Activated naive CD8-positive, alpha-beta T cell treated with anti-CD3 and anti-CD28 coated beads for 36 hours (primary cell): ENCODE measurements around the gene ILF2. TPM values are rescaled to one million over a fixed set of nuclear protein-coding genes. Genes with fewer than 3 reads are reported as not detected.
"Not testable (repeated sequence)": the region's sequence is repeated elsewhere in the genome, so short reads cannot be mapped to it uniquely, and the experiment has no call there.

Experiments used
- DNase-seq: peaks from one replicate; pipeline ENCODE4 v3.0.0; 2021
- H3K27ac Mint-ChIP-seq: one replicate; pipeline ENCODE4 v1.8.0; 2022; ENCODE audit warnings: mild to moderate bottlenecking, moderate library complexity, mixed read lengths
- H3K27me3 Mint-ChIP-seq: one replicate; pipeline ENCODE4 v1.8.0; 2022; ENCODE audit warnings: mild to moderate bottlenecking, mixed read lengths
- H3K36me3 Mint-ChIP-seq: one replicate; pipeline ENCODE4 v1.8.0; 2021; ENCODE audit warnings: mild to moderate bottlenecking, mixed read lengths
- H3K4me1 Mint-ChIP-seq: one replicate; pipeline ENCODE4 v1.8.0; 2021; ENCODE audit warnings: mixed read lengths
- H3K4me3 Mint-ChIP-seq: one replicate; pipeline ENCODE4 v1.8.0; 2022; ENCODE audit warnings: mild to moderate bottlenecking, moderate library complexity, mixed read lengths
- H3K9me3 Mint-ChIP-seq: one replicate; pipeline ENCODE4 v1.8.0; 2022; ENCODE audit warnings: mixed read lengths
- total RNA-seq, 2 experiments: library from RNA; stranded (reverse); gene quantifications; one replicate each; pipeline ENCODE4 v1.2.3, GENCODE V29; 2021

The ILF2 gene
- total RNA-seq, 2 experiments from 2014 or later: 419 to 431 TPM

DNA sequence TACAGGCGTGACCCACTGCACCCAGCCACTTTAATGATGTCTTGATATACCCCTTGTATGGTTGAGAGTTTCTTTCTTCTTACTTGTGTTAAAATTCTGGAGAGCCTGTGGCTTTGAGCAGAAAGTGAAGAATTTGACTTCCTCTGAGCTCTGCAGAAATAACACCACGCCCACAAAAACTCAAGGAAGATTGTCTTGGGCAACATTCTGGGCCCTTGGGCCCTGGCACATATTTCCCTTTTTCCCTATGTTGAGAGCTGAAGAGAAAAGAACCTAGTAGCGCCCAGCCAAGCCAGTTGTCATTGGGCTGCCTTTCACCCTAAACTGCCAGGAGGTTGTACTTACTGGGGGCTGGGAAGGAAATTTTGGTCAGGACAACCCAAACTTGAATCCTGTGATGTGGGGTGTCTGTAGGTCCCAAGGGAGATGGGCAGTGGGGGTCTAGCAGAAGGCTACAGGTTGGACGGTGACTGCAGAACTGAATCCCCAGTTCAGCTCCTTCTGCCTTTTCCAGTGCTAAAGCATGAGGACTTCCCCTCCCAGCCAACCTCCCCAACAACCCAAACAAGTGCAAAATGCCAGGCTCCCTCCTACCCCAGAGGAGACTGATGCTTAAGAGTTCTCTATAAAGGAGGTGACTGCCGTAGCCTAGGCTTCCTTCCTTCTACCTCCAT lies 24.0 kb downstream of the ILF2 start:
- no peak for DNase-seq
- Mint-ChIP-seq H3K27ac (peak overlapping the region; percentile 73), H3K4me1 (peaks cover 38% of the 10 kb centered on the region), H3K27me3 (no peaks in the 10 kb centered on the region), H3K4me3 (no peak overlapping the region), H3K36me3 (peaks cover 48% of the 10 kb centered on the region), H3K9me3 (no peaks in the 10 kb centered on the region)

DNA sequence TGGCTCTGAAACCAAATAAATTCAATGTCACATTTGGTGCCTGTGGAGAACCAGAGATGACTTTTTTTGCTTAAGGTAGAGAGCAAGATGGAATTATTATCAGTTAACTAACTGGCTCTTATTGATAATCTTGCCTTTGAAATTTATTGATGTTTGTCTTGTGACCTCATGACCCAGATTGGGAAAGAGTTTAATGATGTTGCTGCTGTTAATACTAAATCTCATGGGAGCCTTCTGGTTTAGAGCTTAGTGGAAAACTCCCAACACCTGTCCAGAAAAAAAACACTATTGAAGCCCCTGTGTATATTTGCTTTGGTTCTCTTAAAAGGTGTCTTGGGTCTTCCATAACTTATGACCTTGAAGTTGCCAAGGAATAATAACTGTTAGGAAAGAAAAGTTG lies 27.0 kb downstream of the ILF2 start:
- no peaks in the 10 kb centered on the region for H3K27me3 Mint-ChIP-seq
- peaks cover 64% of the 10 kb centered on the region for H3K36me3 Mint-ChIP-seq
- H3K4me3 Mint-ChIP-seq: no peak overlapping the region
- H3K9me3 Mint-ChIP-seq: no peaks in the 10 kb centered on the region
- peaks cover 32% of the 10 kb centered on the region for H3K4me1 Mint-ChIP-seq
- no peak for DNase-seq
- no peak overlapping the region for H3K27ac Mint-ChIP-seq

DNA sequence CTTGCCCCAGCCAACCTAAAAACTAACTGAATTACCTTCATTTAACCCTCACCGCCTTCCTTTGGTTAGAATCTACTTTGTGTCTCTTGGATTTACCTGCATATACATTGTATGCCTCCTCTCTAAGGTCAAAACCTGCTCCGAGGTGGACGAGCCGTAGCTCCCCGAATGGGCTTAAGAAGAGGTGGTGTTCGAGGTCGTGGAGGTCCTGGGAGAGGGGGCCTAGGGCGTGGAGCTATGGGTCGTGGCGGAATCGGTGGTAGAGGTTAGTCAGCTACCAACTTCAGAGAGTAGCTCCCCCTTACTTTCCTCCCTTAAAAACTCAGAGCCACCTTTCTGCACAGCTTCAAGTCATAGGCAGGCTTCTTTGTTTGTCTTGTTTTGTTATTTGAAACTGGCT lies 27.7 kb downstream of the ILF2 start:
- H3K4me1 Mint-ChIP-seq: peaks cover 30% of the 10 kb centered on the region
- no peaks in the 10 kb centered on the region for H3K27me3 Mint-ChIP-seq
- no peak overlapping the region for H3K27ac Mint-ChIP-seq
- no peak for DNase-seq
- no peaks in the 10 kb centered on the region for H3K9me3 Mint-ChIP-seq
- no peak overlapping the region for H3K4me3 Mint-ChIP-seq
- peaks cover 64% of the 10 kb centered on the region for H3K36me3 Mint-ChIP-seq

DNA sequence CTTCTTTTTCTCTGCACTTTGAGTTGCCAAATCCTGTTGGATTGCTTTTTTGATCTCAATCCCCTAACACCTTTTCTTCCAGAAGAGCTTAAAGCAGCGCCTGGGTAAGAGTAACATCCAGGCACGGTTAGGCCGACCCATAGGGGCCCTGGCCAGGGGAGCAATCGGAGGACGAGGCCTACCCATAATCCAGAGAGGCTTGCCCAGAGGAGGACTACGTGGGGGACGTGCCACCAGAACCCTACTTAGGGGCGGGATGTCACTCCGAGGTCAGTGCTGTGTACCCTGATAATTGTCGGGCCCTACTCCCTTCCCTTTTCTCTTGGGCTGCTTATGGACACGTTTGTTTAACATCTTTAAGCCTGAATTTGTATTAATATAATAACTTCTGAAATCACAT lies 28.6 kb downstream of the ILF2 start:
- H3K4me3 Mint-ChIP-seq: no peak overlapping the region
- H3K27ac Mint-ChIP-seq: peak overlapping the region; percentile 14
- H3K4me1 Mint-ChIP-seq: peaks cover 34% of the 10 kb centered on the region
- no peak for DNase-seq
- peaks cover 64% of the 10 kb centered on the region for H3K36me3 Mint-ChIP-seq
- no peaks in the 10 kb centered on the region for H3K27me3 Mint-ChIP-seq
- H3K9me3 Mint-ChIP-seq: no peaks in the 10 kb centered on the region

DNA sequence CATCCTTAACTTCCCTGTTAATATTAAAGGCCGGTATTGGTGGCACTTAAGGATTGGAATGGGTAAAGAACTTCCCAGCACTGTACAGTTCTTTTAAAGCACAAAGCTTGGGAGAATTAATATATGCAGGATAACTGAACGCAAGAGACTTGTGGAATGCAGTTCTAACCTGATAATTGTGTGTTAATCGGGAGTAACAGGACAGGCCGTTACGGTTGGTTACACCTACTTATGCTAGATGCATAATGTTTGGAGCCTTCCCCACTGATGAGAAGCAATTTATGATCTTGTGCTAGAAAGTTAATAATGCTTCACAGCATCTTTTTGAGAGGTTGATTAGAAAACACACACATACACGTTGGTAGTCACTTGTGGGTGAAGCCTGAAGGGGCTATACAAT lies 29.9 kb downstream of the ILF2 start:
- Mint-ChIP-seq H3K4me1 (peaks cover 35% of the 10 kb centered on the region), H3K36me3 (peaks cover 66% of the 10 kb centered on the region), H3K27ac (no peak overlapping the region)

DNA sequence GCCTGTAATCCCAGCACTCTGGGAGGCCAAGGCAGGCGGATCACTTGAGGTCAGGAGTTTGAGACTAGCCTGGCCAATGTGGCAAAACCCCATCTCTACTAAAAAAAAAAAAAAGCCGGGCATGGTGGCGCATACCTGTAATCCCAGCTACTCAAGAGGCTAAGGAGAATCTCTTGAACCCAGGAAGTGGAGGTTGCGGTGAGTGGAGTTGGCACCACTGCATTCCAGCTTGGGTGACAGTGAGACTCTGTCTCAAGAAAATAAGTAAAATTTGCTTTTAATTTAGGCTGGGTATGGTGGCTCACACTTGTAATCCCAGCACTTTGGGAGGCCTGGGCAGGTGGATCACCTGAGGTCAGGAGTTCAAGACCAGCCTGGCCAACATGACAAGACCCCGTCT lies 30.6 kb downstream of the ILF2 start:
- DNase-seq, H3K4me3 Mint-ChIP-seq, H3K27ac Mint-ChIP-seq, H3K9me3 Mint-ChIP-seq, H3K27me3 Mint-ChIP-seq: not testable (repeated sequence)
- Mint-ChIP-seq H3K4me1 (peaks cover 37% of the 10 kb centered on the region), H3K36me3 (peaks cover 63% of the 10 kb centered on the region)

More for the DNA sequence above, 29.9 kb downstream of the ILF2 start:
- no peak for DNase-seq
- Mint-ChIP-seq H3K4me3 (no peak overlapping the region), H3K9me3 (no peaks in the 10 kb centered on the region), H3K27me3 (no peaks in the 10 kb centered on the region)

DNA sequence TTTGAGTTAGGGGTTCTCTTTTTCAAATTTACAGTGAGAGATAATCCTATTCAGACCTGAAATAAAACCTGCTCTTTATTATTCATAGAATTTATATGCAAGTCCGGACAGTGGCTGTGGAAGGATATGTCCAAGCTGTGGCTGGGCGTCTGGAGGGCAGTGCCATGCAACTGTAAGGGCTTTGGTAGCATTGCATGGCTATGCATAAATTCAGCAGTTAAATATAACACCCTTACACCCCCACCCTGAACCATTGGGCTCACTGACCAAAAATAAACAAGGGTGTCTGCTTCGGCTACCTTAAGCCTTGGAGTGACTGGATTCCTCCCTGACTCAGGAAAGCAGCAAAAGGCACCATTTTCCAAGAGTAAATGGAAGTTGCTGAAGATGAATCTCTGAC lies 31.5 kb downstream of the ILF2 start:
- no peaks in the 10 kb centered on the region for H3K27me3 Mint-ChIP-seq
- peaks cover 62% of the 10 kb centered on the region for H3K36me3 Mint-ChIP-seq
- H3K4me1 Mint-ChIP-seq: peaks cover 36% of the 10 kb centered on the region
- H3K27ac Mint-ChIP-seq: no peak overlapping the region
- no peak for DNase-seq
- no peaks in the 10 kb centered on the region for H3K9me3 Mint-ChIP-seq
- no peak overlapping the region for H3K4me3 Mint-ChIP-seq

DNA sequence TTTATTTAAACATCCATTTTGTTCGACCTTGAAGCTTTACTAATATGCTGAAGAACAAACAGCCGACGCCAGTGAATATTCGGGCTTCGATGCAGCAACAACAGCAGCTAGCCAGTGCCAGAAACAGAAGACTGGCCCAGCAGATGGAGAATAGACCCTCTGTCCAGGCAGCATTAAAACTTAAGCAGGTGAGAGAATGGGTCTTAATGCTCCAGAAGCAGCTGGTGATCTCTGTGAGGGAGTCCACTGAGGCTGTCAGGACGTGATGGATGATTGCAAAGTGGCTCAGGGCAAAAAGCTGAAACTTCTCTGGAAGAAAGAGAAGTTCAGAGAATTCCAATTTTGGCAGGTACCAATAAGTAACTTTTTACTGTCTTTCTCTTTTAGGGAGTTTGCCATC lies 32.5 kb downstream of the ILF2 start:
- peaks cover 31% of the 10 kb centered on the region for H3K4me1 Mint-ChIP-seq
- no peak overlapping the region for H3K27ac Mint-ChIP-seq
- no peaks in the 10 kb centered on the region for H3K9me3 Mint-ChIP-seq
- no peak overlapping the region for H3K4me3 Mint-ChIP-seq
- H3K36me3 Mint-ChIP-seq: peaks cover 59% of the 10 kb centered on the region
- DNase-seq: no peak
- H3K27me3 Mint-ChIP-seq: no peaks in the 10 kb centered on the region

DNA sequence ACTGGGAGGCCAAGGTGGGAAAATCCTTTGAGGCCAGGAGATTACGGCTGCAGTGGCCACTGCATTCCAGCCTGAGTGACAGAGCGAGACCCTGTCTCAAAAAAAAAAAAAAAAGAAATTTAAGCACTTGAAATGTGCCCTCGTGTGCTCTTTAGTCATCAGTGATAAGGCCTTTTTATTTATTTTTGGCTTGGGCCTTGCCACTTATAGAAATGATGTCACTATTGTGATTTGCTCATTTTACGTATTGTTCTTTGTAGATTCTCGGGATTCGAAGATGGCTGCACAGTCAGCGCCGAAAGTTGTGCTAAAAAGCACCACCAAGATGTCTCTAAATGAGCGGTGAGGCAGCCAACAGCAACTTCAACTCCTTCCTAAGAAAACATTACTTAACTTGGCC lies 34.5 kb downstream of the ILF2 start:
- Mint-ChIP-seq H3K27me3 (no peaks in the 10 kb centered on the region), H3K4me1 (peaks cover 31% of the 10 kb centered on the region), H3K4me3 (peak overlapping the region; percentile 94), H3K36me3 (peaks cover 49% of the 10 kb centered on the region), H3K9me3 (no peaks in the 10 kb centered on the region), H3K27ac (peak overlapping the region; percentile 97)
- DNase-seq: no peak

DNA sequence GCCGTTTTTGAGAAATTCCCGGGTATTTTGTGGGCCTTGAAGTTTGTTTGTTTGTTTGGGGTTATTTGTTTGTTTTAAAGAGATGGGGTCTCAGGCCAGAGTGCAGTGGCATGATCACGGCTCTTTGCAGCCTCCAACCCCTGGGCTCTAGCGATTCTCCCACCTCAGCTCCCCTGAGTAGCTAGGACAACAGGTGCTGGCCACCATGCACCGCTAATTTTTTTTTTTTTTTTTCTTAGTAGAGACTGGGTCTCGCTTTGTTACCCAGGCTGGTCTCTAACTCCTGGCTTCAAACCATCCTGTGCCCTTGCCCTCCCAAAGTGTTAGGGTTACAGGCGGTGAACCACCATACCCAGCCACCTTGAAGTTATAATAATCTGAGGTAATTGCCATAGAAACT lies 34.9 kb downstream of the ILF2 start:
- no peaks in the 10 kb centered on the region for H3K27me3 Mint-ChIP-seq
- peak overlapping the region; percentile 94 for H3K4me3 Mint-ChIP-seq
- no peak for DNase-seq
- peaks cover 46% of the 10 kb centered on the region for H3K36me3 Mint-ChIP-seq
- H3K9me3 Mint-ChIP-seq: no peaks in the 10 kb centered on the region
- H3K27ac Mint-ChIP-seq: peak overlapping the region; percentile 97
- H3K4me1 Mint-ChIP-seq: peaks cover 28% of the 10 kb centered on the region

DNA sequence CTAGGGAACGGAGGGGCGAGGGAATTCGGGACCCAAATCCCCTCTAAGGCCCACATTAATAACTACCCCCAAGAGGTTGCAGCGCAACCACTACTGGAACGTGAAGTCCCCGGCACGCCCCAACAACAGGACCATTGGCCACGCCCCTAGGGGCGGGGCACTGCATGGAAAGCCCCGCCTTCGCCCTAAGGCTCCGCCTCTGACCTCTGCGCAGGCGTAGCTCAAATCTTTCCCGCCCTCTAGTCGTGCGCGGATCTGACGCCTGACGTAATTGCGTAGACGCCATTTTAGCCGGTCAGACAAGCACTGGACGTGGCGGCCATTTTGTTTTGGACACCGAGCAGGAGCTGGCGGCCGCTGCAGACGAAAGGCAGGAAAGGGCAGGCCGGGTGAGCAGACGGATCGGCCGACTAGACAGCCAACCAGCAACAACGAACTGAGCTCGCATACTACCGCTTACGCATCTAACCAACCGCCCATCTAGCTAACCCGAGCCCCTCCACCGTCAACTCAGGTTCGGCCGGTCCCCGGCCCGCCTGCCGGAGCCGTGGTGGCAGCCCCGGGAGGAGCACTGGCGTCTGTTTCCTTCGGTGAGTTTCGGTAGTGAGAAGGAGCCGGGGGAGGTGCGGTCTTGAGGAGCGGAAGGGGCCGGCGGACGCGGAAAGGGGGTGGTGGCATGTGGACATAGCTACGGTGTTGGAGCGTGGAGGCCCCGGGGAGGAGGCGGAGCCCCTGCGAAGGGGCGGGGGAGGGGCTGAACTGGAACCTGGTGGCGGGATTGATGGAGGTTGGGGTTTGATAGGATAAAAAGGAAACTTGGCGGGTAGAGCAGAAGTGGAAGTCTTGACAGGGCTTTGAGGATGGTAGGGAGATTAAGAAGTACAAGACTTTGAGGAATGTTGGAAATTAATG lies 36.8 kb downstream of the ILF2 start, which contains the start of gene CHTOP:
Gene CHTOP (plus strand): TSS at position 313 of the 912 bp plus-strand sequence. CDS start 2,523 bp downstream, outside the sequence.
- H3K36me3 Mint-ChIP-seq: peaks cover 40% of the 10 kb centered on the region
- peak within 1 kb of the TSS; percentile 97 for H3K27ac Mint-ChIP-seq
- peaks cover 28% of the 10 kb centered on the region for H3K4me1 Mint-ChIP-seq
- H3K27me3 Mint-ChIP-seq: no peaks in the 10 kb centered on the region
- peak; percentile 95 for DNase-seq
- H3K4me3 Mint-ChIP-seq: peak within 1 kb of the TSS; percentile 94
- H3K9me3 Mint-ChIP-seq: no peaks in the 10 kb centered on the region

DNA sequence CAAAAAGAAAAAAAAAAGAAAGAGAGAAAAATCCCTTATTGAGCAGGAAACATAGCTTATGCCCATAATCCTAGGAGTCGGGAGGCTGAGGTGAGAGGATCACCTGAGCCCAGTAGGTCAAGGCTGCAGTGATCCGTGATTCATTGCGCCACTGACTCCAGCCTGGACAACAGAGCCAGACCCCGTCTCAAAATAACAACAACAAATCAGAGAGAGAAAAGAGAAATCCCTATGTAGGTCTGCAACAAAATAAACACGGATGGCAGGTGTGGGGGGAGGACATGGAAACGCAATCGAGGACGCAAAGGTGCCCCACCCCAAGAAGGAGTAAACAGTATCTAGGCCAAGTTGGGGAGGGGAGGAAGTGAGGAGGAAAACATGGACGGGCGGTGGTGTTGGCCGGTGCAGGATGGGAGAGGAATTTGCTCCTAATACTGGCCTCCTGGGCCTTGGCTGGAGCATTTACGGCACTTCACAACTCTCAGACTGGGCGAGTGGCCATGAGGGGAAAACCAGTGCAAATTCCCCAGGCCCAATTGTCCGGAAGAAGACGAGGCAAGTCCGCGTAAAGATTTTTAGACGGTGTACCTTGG lies 37.5 kb downstream of the ILF2 start:
- DNase-seq: no peak
- Mint-ChIP-seq H3K27me3 (no peaks in the 10 kb centered on the region), H3K9me3 (no peaks in the 10 kb centered on the region), H3K4me3 (peak overlapping the region; percentile 94), H3K4me1 (peaks cover 26% of the 10 kb centered on the region), H3K36me3 (peaks cover 39% of the 10 kb centered on the region), H3K27ac (peak overlapping the region; percentile 97)

DNA sequence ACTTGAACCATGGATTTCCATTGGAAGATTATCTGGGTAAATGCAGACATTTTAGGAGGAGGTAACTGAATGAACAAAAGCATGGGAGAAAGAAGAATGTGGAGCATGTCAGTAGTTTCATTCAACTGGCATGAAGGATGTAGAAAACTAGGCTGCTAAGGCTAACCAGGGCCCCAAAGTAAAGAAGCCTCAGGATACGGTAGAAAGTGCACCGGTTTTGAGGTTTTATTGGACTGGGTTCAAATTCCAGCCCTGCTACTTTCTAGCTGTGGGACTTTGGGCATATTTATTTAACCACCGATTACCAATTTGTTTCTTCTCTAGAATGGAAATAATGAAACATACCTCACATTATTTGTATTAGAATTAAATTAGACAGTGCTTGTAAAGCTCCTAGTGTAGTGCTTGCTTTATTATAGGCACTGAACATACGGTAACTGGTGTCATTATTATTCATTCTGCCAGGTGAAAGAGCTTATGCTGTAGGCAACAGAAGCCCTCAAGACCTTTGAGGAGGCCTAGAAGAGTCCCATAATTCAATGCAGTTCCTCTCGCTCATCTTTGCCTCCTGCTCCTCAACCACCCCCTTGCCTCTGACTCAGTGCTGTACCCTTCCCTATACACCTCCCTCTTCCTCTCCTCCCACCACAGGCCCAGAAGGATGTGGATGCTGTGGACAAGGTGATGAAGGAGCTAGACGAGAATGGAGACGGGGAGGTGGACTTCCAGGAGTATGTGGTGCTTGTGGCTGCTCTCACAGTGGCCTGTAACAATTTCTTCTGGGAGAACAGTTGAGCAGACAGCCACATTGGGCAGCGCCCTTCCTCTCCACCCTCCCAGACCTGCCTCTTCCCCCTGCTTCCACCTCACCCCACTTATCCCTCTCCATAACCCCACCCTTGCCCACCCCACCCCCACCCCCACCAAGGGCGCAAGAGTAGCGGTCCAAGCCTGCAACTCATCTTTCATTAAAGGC lies 39.5 kb downstream of the ILF2 start:
- H3K27ac Mint-ChIP-seq: peak overlapping the region; percentile 54
- peaks cover 13% of the 10 kb centered on the region for H3K4me1 Mint-ChIP-seq

DNA sequence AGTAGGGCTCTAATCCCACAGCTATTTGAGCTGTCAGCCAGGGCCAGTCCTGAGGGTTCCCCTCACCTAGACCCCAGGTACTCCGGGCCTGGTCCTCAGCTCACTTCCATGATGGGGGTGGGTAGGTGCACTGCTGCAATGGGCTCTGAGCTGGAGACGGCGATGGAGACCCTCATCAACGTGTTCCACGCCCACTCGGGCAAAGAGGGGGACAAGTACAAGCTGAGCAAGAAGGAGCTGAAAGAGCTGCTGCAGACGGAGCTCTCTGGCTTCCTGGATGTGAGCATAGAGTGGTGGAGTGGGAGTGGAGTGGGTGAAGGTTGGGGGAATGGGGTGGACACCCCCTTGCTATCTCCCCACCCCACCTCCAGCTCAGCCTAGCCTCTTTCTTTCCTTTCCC lies 40.4 kb downstream of the ILF2 start:
- no peak overlapping the region for H3K27ac Mint-ChIP-seq
- H3K27me3 Mint-ChIP-seq: peaks cover 5% of the 10 kb centered on the region
- H3K9me3 Mint-ChIP-seq: no peaks in the 10 kb centered on the region
- H3K4me3 Mint-ChIP-seq: no peak overlapping the region
- H3K36me3 Mint-ChIP-seq: peaks cover 16% of the 10 kb centered on the region
- H3K4me1 Mint-ChIP-seq: peaks cover 10% of the 10 kb centered on the region
- DNase-seq: no peak

More for the DNA sequence above, 39.5 kb downstream of the ILF2 start:
- no peaks in the 10 kb centered on the region for H3K9me3 Mint-ChIP-seq
- H3K27me3 Mint-ChIP-seq: peaks cover 5% of the 10 kb centered on the region
- H3K36me3 Mint-ChIP-seq: peaks cover 24% of the 10 kb centered on the region
- no peak for DNase-seq
- H3K4me3 Mint-ChIP-seq: no peak overlapping the region
